GM19023 (cell line): ENCODE results near the gene ACAP2.
"Not testable (repeated sequence)": the region's sequence is repeated elsewhere in the genome, so short reads cannot be mapped to it uniquely, and the experiment has no call there.

ENCODE experiments used
- ATAC-seq: cut with Tn5 transposase; IDR thresholded peaks from one replicate; pipeline ENCODE4 v1.9.1; 2021; ENCODE audit warnings: mild to moderate bottlenecking, moderate library complexity; ENCODE audit not compliant: unreplicated experiment

ACAP2 gene

GRCh38 chr3:195296662-195297061 lies 146.2 kb downstream of the ACAP2 start:
- ATAC-seq = no peak

GRCh38 chr3:195291121-195291520 lies 151.7 kb downstream of the ACAP2 start:
- no peak for ATAC-seq

DNA sequence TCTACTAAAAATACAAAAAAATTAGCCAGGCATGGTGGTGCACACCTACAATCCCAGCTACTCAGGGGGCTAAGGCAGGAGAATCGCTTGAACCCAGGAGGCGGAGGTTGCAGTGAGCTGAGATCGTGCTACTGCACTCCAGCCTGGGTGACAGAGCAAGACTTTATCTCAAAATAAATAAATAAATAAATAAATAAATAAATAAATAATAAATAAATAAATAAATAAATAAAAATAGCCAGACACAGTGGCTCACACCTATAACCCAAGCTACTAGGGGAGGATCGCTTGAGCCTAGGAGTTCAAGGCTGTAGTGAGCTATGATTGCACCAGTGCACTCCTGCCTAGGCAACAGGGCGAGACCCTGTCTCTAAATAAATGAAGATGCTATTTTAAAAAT lies 152.2 kb downstream of the ACAP2 start:
- ATAC-seq = not testable (repeated sequence)

- ATAC-seq = no peak
Measured at GRCh38 chr3:195286115-195286872, 156.5 kb downstream of the ACAP2 start.

DNA sequence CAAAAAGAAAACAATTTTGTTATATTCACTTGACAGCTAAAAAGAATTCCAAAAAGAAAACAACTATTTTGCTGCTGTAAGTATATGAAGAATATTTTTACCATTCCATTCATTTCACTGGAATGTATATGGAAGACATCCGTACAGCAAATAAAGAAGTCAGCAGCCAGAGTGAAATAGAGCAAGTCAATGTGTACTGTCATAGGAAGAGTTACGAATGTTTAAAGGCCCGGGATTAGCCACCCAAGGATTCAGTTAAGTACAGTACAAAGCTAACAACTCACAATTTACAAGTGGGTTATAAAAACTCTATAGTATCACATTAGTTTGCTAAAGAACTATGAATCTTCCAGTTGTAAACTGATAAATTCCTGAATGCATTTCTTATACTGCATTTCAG lies 157.4 kb downstream of the ACAP2 start:
- ATAC-seq = no peak

DNA sequence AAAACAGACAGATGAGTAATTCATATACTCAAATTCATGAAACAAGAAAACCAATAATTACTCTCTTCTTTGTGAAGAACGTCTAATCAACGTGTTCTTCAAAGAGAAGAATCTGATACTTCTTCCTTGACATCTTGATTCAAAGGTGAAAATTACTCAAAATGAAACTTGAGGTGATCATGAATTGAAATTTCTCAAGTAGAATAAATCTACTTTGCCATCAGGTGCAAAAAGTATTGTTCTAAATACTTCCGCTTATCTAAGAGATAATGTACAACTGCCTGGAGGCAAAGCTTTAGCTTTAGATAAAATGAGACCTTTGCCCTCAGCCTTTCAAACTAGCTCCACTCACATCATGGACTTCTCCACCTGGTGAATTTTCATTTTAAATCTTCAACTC lies 158.0 kb downstream of the ACAP2 start:
- no peak for ATAC-seq

- ATAC-seq = no peak
Measured at GRCh38 chr3:195282961-195283360, 159.9 kb downstream of the ACAP2 start.

GRCh38 chr3:195274259-195274966 lies 168.4 kb downstream of the ACAP2 start:
- ATAC-seq = no peak

GRCh38 chr3:195271410-195272243 lies 171.2 kb downstream of the ACAP2 start:
- peak; percentile 70 for ATAC-seq

GRCh38 chr3:195270817-195271409 lies 171.9 kb downstream of the ACAP2 start, which contains the start of gene XXYLT1:
Gene XXYLT1 (minus strand): TSS chr3:195271159. CDS start chr3:195271058, 101 bp downstream.
- ATAC-seq = peak; percentile 87

DNA sequence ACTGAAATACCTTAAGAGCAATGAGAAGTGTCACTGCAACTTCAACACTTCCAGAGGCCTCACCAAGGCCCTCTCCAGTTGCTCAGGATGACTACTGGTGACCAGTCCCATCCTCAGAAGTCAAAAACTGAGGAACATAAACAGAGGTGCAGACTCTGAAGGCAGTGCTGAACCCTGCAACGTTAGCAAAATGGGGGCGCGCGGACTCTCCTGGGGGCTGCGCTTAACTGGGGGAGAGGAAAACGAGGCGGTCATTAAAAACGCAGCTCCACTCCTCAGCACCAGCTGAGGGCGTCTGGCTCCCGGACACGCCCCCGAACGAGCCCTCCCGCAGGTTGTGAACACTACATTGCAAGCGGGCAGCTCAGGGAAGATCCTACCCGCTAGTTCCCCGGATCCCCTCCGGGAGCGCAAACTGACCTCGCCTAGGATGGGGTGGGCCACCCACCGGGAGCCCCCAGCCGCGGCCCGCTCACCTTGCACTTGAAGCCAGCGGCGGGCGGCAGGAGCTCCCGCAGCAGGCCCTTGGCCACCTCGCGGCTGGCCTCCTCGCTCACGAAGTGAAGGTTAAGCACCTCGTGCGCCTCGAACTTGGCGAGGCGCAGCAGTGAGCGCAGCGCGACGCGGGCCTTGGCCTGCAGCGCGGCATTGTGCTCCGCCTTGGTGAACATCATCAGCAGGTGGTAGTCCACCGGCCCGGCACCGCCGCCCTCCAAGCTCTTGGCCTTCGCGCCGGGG lies 172.6 kb downstream of the ACAP2 start:
- ATAC-seq = peak; percentile 12

GRCh38 chr3:195269375-195270078 lies 173.3 kb downstream of the ACAP2 start:
- ATAC-seq = no peak

DNA sequence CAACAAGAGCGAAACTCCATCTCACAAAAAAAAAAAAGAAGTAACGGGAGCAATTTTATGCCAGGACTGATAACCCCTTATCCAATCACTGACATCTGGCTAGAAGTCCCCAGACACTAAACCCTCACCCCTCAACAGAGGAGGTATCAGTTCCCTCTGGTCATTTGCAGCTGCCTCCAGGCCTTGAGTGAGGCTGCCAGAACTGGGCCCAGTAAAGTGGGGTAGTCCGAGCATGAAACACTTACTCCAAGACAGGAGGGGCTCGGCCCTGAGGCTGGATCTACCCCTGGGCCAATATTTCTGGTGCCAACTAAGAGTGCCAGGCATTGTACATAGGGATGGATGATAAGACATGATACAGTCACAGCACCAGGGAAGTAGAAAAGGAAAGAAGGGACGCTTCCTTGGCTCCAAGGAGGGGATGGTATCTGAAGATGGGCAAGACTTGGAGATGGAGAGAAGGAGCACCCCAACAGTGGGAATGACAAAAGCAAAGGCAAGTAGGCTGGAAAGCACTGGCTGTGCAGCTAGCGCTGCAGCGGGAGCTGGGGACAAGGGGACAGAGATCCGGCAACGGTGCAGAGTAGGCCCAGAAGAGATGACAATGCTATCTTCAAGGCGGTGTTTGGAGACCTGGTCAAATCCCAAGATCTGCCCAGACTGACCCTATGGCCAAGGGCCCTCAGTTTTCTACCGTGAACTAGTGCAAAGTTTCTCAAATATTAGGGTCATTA lies 174.1 kb downstream of the ACAP2 start:
- no peak for ATAC-seq

GRCh38 chr3:195267096-195267495 lies 175.7 kb downstream of the ACAP2 start:
- ATAC-seq = no peak

GRCh38 chr3:195266428-195266827 lies 176.4 kb downstream of the ACAP2 start:
- no peak for ATAC-seq

DNA sequence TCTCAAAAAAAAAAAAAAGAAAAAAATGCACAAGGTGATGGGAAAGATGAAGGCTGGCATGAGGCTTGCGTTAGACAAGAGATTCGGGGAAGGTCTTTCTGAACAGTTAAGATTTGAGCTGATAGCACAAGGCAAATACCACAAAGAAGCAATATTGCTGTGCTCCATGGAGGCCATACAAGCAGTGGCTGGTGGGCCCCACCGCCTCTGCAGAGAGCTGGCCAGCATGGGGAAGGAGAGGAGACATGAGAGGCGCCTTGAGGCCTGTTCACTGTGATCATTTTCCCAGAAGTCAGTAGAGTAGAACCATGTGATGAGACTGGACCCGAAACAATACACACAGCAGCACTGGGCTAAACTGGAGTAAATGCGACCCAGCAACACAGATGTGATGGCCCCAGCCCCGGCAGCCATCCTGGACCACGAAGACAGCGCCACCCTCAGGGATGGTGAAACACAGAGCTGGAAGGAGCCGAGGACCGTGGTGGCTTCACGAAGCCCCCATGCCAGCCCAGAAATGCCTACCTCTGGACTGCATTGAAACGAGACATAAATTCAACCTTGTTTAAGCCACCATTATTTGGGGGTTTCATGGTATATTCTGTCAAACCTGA lies 177.3 kb downstream of the ACAP2 start:
- ATAC-seq = no peak

DNA sequence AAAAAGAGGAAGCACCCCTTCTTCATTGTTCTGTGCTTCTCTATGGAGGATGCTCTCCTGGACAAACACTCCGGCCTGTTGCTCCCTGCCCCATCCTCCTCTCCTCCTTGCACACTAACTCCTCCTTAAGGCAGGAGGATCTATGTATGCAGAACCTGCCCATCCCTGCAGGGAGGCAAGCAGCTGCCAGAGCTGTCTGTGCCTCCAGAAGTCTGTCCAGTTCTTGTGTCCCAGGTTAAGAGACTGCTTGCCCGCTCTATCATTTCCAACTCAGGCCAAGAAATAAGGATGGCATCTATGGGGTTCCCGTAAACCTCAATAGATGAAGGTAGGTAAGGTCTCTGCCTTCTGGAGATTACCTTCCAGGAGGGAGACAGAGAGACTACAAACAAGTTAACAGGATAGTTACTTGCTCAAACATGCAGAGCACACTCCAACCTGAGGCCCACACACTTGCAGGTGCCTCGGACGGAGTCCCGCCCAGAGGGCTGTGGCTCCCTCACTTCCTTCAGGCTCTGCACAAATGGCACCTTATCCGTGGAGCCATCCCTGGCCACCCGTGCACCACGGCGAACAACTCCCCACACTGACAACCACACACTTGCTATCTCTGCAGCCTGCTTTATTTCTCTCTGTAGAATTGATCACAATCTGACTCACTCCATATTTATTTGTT lies 178.8 kb downstream of the ACAP2 start:
- no peak for ATAC-seq
